ENCODE measurements around the gene MMEL1. TPM values are rescaled to one million over a fixed set of nuclear protein-coding genes. Genes with fewer than 3 reads are reported as not detected.

MMEL1 gene
- total RNA-seq, 1 experiment from 2014 or later = not detected

DNA sequence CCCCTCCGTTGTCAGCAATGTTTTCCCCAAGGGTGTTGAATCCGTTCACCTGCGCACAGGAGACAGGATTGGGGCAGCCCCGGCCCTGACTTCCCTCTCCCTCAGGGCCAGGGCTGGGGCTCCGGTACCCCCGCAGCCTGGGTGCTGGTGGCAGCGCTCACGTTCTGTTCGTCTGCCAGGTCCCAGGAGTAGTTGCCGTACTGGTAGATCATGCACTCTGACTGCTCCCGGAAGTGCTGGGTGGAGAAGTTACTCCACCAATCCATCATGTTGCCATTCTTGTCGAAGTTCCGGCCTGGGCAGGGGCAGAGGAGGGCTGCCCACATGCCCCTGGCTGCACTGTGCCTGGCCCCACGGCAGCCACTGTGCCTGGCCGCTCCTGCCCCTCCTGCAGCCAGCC, 40.1 kb downstream of the MMEL1 start:
- Histone ChIP-seq H3K9me2 (replicated peaks; ENCODE audit: low read length) (no peaks in the 10 kb centered on the region), H3K36me3 (ENCODE audit: low read depth, low read length) (peaks cover 2% of the 10 kb centered on the region; the same call in 1 of the 2 replicates), H3K4me3 (ENCODE audit: low read length) (no peak overlapping the region), H3K27me3 (ENCODE audit: low read length) (no peaks in the 10 kb centered on the region), H3K4me1 (ENCODE audit: insufficient read depth, low read length) (peaks cover 3% of the 10 kb centered on the region), H4K20me1 (ENCODE audit: low read length) (no peaks in the 10 kb centered on the region), H3K9ac (ENCODE audit: low read length) (no peak overlapping the region), H3K9me3 (ENCODE audit: low read length) (no peaks in the 10 kb centered on the region), H3F3A (ENCODE audit: low read length, unreplicated experiment) (no peaks in the 10 kb centered on the region), H3K4me2 (ENCODE audit: low read length) (no peak overlapping the region), H2AFZ (ENCODE audit: low read length) (peak overlapping the region; percentile 20; the same call in 1 of the 2 replicates), H3K27ac (ENCODE audit: low read length) (no peak overlapping the region), H3K79me2 (ENCODE audit: low read length) (0 out of 2 replicates have a peak, but pooled peaks cover 3% of the 10 kb centered on the region)
- ATAC-seq = 0 out of 2 replicates have a peak, but pooled peaks have one; percentile 9
- TF ChIP-seq, protein P1, sequence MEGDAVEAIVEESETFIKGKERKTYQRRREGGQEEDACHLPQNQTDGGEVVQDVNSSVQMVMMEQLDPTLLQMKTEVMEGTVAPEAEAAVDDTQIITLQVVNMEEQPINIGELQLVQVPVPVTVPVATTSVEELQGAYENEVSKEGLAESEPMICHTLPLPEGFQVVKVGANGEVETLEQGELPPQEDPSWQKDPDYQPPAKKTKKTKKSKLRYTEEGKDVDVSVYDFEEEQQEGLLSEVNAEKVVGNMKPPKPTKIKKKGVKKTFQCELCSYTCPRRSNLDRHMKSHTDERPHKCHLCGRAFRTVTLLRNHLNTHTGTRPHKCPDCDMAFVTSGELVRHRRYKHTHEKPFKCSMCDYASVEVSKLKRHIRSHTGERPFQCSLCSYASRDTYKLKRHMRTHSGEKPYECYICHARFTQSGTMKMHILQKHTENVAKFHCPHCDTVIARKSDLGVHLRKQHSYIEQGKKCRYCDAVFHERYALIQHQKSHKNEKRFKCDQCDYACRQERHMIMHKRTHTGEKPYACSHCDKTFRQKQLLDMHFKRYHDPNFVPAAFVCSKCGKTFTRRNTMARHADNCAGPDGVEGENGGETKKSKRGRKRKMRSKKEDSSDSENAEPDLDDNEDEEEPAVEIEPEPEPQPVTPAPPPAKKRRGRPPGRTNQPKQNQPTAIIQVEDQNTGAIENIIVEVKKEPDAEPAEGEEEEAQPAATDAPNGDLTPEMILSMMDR (conservative IDR thresholded peaks at IDR 0.05; ENCODE audit: low read depth, low read length) = no peak
- TF ChIP-seq EZH2 (IDR thresholded peaks at IDR 0.05; ENCODE audit: low read length, unreplicated experiment) = no peak
- TF ChIP-seq EZH2phosphoT487 (IDR thresholded peaks at IDR 0.05; ENCODE audit: borderline replicate concordance, low read length) = no peak
- ChIA-PET CTCF (no interaction called here), POLR2A (ENCODE audit: unreplicated experiment) (no interaction called here)
- intact Hi-C loops (cut with micrococcal nuclease) = no loop called here
- no TSS peak for BruUV-seq (replicated peaks)
- peak; percentile 17 for DNase-seq

DNA sequence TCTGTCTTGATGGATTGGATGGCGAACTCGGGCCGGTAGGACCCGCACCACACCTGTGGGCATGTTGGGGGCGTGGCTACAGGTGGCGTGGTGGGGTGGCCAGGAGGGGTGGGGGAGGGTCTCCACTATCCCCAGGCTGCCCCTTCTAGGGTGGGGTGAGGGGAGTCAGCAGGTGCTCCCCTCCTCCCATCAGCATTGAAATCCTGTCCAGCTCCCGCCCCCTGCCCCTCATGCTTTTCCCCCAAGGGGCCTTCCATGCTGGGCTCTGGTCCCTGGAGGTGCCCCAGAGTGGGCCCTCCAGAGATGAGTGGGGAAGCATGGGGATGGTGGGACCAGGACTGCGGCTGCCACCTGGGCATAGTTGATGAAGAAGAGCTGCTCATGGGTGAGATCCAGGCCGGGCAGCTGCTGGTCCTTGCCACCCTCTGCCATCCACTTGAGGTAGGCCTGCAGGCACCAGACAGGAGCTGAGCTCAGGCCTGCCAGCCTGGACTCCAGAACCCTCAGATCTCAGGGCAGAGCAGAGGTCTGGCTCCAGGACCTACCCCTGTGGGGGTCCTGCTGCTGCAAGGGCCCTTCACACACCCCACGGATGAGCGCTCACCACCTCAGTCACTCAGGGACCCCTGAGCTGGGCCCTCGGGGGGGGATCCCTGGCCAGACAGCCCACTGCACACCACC, 41.1 kb downstream of the MMEL1 start:
- Histone ChIP-seq H3K9me2 (replicated peaks; ENCODE audit: low read length) (no peaks in the 10 kb centered on the region), H3K4me1 (ENCODE audit: insufficient read depth, low read length) (peaks cover 8% of the 10 kb centered on the region), H3K9ac (ENCODE audit: low read length) (no peak overlapping the region), H3K36me3 (ENCODE audit: low read depth, low read length) (peaks cover 2% of the 10 kb centered on the region; the same call in 1 of the 2 replicates), H3F3A (ENCODE audit: low read length, unreplicated experiment) (no peaks in the 10 kb centered on the region), H2AFZ (ENCODE audit: low read length) (no peak overlapping the region), H3K9me3 (ENCODE audit: low read length) (no peaks in the 10 kb centered on the region), H3K27me3 (ENCODE audit: low read length) (no peaks in the 10 kb centered on the region), H3K79me2 (ENCODE audit: low read length) (peaks cover 10% of the 10 kb centered on the region; the same call in 1 of the 2 replicates), H3K4me2 (ENCODE audit: low read length) (no peak overlapping the region), H3K4me3 (ENCODE audit: low read length) (no peak overlapping the region), H3K27ac (ENCODE audit: low read length) (no peak overlapping the region), H4K20me1 (ENCODE audit: low read length) (no peaks in the 10 kb centered on the region)
- TF ChIP-seq, protein P1 (conservative IDR thresholded peaks at IDR 0.05; ENCODE audit: low read depth, low read length) = no peak
- TF ChIP-seq EZH2 (IDR thresholded peaks at IDR 0.05; ENCODE audit: low read length, unreplicated experiment) (no peak), EZH2phosphoT487 (IDR thresholded peaks at IDR 0.05; ENCODE audit: borderline replicate concordance, low read length) (no peak)
- ATAC-seq (no peak), DNase-seq (no peak)
- intact Hi-C loops (cut with micrococcal nuclease) = no loop called here
- BruUV-seq (replicated peaks) = no TSS peak
- ChIA-PET POLR2A (ENCODE audit: unreplicated experiment) (interaction anchor here (0.6 kb wide), 1 partner anchor 48 kb away, joined by 3 read pairs; no protein-coding TSS in a partner anchor), CTCF (no interaction called here)

GRCh38 chr1:2591233-2591580, 41.6 kb downstream of the MMEL1 start:
- no peaks in the 10 kb centered on the region for H3F3A ChIP-seq (ENCODE audit: low read length, unreplicated experiment)
- no peak overlapping the region for H3K27ac ChIP-seq (ENCODE audit: low read length)
- peaks cover 2% of the 10 kb centered on the region; the same call in 1 of the 2 replicates for H3K36me3 ChIP-seq (ENCODE audit: low read depth, low read length)
- ATAC-seq (no peak), DNase-seq (no peak)
- H3K9me2 ChIP-seq (replicated peaks; ENCODE audit: low read length) = no peaks in the 10 kb centered on the region
- no peak overlapping the region for H2AFZ ChIP-seq (ENCODE audit: low read length)
- ChIA-PET POLR2A (ENCODE audit: unreplicated experiment) (no interaction called here), CTCF (no interaction called here)
- H3K4me3 ChIP-seq (ENCODE audit: low read length) = no peak overlapping the region
- peaks cover 8% of the 10 kb centered on the region for H3K4me1 ChIP-seq (ENCODE audit: insufficient read depth, low read length)
- TF ChIP-seq EZH2phosphoT487 (IDR thresholded peaks at IDR 0.05; ENCODE audit: borderline replicate concordance, low read length) (no peak), EZH2 (IDR thresholded peaks at IDR 0.05; ENCODE audit: low read length, unreplicated experiment) (no peak)
- TF ChIP-seq, protein P1 (conservative IDR thresholded peaks at IDR 0.05; ENCODE audit: low read depth, low read length) = no peak
- H3K27me3 ChIP-seq (ENCODE audit: low read length) = no peaks in the 10 kb centered on the region
- BruUV-seq (replicated peaks) = no TSS peak
- no peaks in the 10 kb centered on the region for H3K9me3 ChIP-seq (ENCODE audit: low read length)
- no peak overlapping the region for H3K4me2 ChIP-seq (ENCODE audit: low read length)
- no peak overlapping the region for H3K9ac ChIP-seq (ENCODE audit: low read length)
- peaks cover 10% of the 10 kb centered on the region; the same call in 1 of the 2 replicates for H3K79me2 ChIP-seq (ENCODE audit: low read length)
- intact Hi-C loops (cut with micrococcal nuclease) = no loop called here
- no peaks in the 10 kb centered on the region for H4K20me1 ChIP-seq (ENCODE audit: low read length)
